ENCODE results near the gene SMIM12. TPM values are rescaled to one million over a fixed set of nuclear protein-coding genes. Genes with fewer than 3 reads are reported as not detected.

SMIM12 gene
- total RNA-seq, 1 experiment from 2014 or later = 35.8 TPM

DNA sequence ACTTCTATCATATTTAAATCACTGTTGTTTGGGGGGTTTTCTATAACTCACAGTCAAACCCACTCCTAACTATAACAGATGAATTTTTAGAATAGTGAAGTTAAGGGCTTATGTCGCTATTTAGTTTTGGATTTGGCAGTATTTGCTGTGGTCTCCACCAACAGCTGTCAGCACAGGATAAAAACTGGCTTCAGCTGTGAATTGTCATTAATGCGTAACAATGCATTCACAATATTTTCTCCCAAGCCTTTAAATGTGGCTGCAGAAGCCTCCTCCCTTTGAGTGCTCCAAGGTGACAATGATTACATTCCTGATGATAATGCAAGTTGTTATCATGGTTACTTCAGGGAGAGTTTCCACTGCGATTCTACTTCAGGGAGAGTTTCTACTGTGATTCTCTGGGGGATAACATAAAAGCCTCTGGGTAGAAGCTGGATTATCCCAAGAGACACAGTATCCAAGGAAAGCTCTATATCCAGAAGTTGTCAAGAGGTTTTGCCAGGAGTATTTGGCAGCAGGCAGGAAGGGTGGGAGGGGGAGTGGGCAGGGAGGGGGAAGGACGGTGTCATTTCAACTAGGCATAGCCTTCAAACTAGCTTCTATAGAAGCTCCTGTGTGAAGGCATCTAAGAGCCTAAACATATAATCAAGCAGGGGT is 14.9 kb upstream of the SMIM12 start:
- Mint-ChIP-seq H3K9me3 (ENCODE audit: low read depth, unreplicated experiment) (no peaks in the 10 kb centered on the region), H3K27me3 (ENCODE audit: unreplicated experiment) (peaks cover 77% of the 10 kb centered on the region), H3K4me1 (ENCODE audit: low read depth, unreplicated experiment) (no peaks in the 10 kb centered on the region), H3K36me3 (ENCODE audit: insufficient read depth, unreplicated experiment) (no peaks in the 10 kb centered on the region), H3K27ac (ENCODE audit: unreplicated experiment) (no peak overlapping the region), H3K4me3 (ENCODE audit: low read depth, unreplicated experiment) (no peak overlapping the region)
- no TSS peak for BruUV-seq (replicated peaks)
- DNase-seq = no peak
- TF ChIP-seq, protein P1, sequence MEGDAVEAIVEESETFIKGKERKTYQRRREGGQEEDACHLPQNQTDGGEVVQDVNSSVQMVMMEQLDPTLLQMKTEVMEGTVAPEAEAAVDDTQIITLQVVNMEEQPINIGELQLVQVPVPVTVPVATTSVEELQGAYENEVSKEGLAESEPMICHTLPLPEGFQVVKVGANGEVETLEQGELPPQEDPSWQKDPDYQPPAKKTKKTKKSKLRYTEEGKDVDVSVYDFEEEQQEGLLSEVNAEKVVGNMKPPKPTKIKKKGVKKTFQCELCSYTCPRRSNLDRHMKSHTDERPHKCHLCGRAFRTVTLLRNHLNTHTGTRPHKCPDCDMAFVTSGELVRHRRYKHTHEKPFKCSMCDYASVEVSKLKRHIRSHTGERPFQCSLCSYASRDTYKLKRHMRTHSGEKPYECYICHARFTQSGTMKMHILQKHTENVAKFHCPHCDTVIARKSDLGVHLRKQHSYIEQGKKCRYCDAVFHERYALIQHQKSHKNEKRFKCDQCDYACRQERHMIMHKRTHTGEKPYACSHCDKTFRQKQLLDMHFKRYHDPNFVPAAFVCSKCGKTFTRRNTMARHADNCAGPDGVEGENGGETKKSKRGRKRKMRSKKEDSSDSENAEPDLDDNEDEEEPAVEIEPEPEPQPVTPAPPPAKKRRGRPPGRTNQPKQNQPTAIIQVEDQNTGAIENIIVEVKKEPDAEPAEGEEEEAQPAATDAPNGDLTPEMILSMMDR (IDR thresholded peaks at IDR 0.05; ENCODE audit: unreplicated experiment) = no peak
- CTCF ChIA-PET = interaction anchor here (0.5 to 0.6 kb wide), 2 partner anchors 21 to 85 kb away, joined by 3 to 4 read pairs; no protein-coding TSS in a partner anchor
- intact Hi-C loops (cut with micrococcal nuclease; ENCODE audit: unreplicated experiment) = no loop called here

DNA sequence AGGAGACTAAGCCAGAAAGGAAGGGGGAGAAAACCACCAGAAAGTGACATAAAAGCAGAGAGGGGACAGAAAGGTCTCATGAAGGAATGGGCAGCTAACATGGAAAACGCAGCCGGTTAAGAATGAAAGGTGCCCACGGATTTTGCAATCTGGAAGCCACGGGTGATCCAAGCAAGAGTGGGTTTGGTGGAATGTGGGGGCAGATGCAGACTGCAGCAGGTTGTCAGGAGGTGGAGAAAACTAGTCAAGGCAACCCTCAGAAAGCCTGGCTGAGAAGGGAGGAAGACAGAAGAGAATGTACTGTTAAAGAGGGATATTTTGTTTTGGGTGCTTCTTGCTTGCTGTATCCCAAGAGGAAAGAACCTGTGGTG is 12.6 kb upstream of the SMIM12 start:
- CTCF ChIA-PET = no interaction called here
- no peak overlapping the region for H3K27ac Mint-ChIP-seq (ENCODE audit: unreplicated experiment)
- intact Hi-C loops (cut with micrococcal nuclease; ENCODE audit: unreplicated experiment) = no loop called here
- H3K4me1 Mint-ChIP-seq (ENCODE audit: low read depth, unreplicated experiment) = no peaks in the 10 kb centered on the region
- TF ChIP-seq, protein P1 (IDR thresholded peaks at IDR 0.05; ENCODE audit: unreplicated experiment) = no peak
- DNase-seq = no peak
- peaks cover 84% of the 10 kb centered on the region for H3K27me3 Mint-ChIP-seq (ENCODE audit: unreplicated experiment)
- BruUV-seq (replicated peaks) = no TSS peak
- no peaks in the 10 kb centered on the region for H3K9me3 Mint-ChIP-seq (ENCODE audit: low read depth, unreplicated experiment)
- H3K4me3 Mint-ChIP-seq (ENCODE audit: low read depth, unreplicated experiment) = no peak overlapping the region
- no peaks in the 10 kb centered on the region for H3K36me3 Mint-ChIP-seq (ENCODE audit: insufficient read depth, unreplicated experiment)

DNA sequence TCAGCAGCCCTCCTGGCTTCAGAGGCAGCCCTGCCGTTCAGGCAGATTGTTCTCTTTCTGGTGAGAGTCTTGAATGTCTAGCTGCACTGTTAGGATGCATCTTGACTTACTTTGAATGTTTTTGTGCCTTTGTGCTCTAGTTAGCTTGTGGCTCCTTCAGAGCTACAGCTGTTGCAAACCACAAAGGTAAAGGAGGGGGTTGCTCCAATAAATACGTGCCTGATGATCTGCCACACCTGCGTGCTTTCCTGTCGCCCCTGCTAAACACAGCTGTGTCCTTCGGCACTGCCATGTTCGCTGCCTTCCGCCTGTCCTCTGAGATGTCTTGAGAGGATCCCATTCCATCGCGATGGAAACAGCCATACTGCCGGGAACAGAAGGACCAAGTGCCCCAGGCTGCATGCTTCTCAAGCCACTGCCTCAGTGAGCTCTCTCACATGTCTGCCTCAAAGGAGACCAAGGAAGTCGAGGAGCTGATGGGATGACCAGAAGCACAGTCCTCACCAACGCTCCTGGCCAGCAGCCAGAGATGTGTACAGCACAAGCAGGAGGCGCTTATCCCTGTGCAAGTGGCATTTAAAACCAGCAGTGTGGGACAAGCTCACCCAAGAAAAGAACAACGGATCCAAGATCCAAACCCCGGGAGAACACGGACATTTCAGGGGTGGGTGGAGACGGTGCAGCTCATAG is 12.0 kb upstream of the SMIM12 start:
- CTCF ChIA-PET = no interaction called here
- no peak for DNase-seq

DNA sequence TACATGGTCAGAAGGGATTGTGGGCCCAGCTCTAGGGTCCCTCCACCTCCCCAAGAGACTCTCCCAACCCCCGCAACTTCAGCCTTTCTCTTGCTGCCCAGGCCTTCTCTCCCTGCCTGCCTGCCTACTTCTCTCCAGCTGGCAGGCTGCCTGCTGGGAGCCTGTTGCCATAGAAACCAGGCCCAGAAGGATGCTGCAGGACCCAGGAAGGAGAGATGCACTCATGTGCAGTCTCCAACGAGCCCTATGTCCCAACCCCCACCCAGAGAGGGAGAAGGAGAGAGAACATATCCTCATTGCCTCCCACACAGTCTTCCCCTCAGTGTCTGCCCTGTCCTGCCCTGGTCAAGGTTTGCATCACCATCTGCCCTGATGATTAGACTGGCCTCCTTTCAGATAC is 10.8 kb upstream of the SMIM12 start:
- Mint-ChIP-seq H3K27ac (ENCODE audit: unreplicated experiment) (no peak overlapping the region), H3K27me3 (ENCODE audit: unreplicated experiment) (peaks cover 66% of the 10 kb centered on the region), H3K4me1 (ENCODE audit: low read depth, unreplicated experiment) (no peaks in the 10 kb centered on the region), H3K9me3 (ENCODE audit: low read depth, unreplicated experiment) (no peaks in the 10 kb centered on the region), H3K36me3 (ENCODE audit: insufficient read depth, unreplicated experiment) (peaks cover 9% of the 10 kb centered on the region), H3K4me3 (ENCODE audit: low read depth, unreplicated experiment) (no peak overlapping the region)
- TF ChIP-seq, protein P1 (IDR thresholded peaks at IDR 0.05; ENCODE audit: unreplicated experiment) = no peak
- BruUV-seq (replicated peaks) = no TSS peak
- CTCF ChIA-PET = no interaction called here
- intact Hi-C loops (cut with micrococcal nuclease; ENCODE audit: unreplicated experiment) = no loop called here
- no peak for DNase-seq

More for the DNA sequence above, 12.0 kb upstream of the SMIM12 start:
- H3K27me3 Mint-ChIP-seq (ENCODE audit: unreplicated experiment) = peaks cover 78% of the 10 kb centered on the region
- H3K4me3 Mint-ChIP-seq (ENCODE audit: low read depth, unreplicated experiment) = no peak overlapping the region
- TF ChIP-seq, protein P1 (IDR thresholded peaks at IDR 0.05; ENCODE audit: unreplicated experiment) = no peak
- intact Hi-C loops (cut with micrococcal nuclease; ENCODE audit: unreplicated experiment) = no loop called here
- no peaks in the 10 kb centered on the region for H3K9me3 Mint-ChIP-seq (ENCODE audit: low read depth, unreplicated experiment)
- no TSS peak for BruUV-seq (replicated peaks)
- H3K4me1 Mint-ChIP-seq (ENCODE audit: low read depth, unreplicated experiment) = no peaks in the 10 kb centered on the region
- no peak overlapping the region for H3K27ac Mint-ChIP-seq (ENCODE audit: unreplicated experiment)
- H3K36me3 Mint-ChIP-seq (ENCODE audit: insufficient read depth, unreplicated experiment) = peaks cover under 1% of the 10 kb centered on the region

Measured in Calu3 (cell line).